Mesenchymal stem cell (in vitro differentiated cells and primary cell): ENCODE data around the gene IFI30.

Source experiments
- DNase-seq: peaks from one replicate; pipeline ENCODE4 v3.0.0-alpha.2; 2013
- H2AFZ ChIP-seq: one replicate; pipeline ENCODE4 v1.6.1; 2013; ENCODE audit warnings: low read depth, mild to moderate bottlenecking, control low read depth, inconsistent platforms, low read length, moderate library complexity
- H2AK5ac ChIP-seq: 2 replicates; pipeline ENCODE4 v1.6.1; 2013; ENCODE audit warnings: low read length, moderate library complexity, mild to moderate bottlenecking, inconsistent platforms; ENCODE audit not compliant: severe bottlenecking
- H2BK120ac ChIP-seq: one replicate; pipeline ENCODE4 v1.6.1; 2013; ENCODE audit warnings: low read depth, mild to moderate bottlenecking, inconsistent platforms, low read length, moderate library complexity
- H2BK12ac ChIP-seq, 2 experiments: one replicate each; pipeline ENCODE4 v1.6.1; 2013; ENCODE audit warnings: inconsistent platforms in 2 of 2, low read length in 2 of 2, mild to moderate bottlenecking in 2 of 2, moderate library complexity in 2 of 2, control low read depth in 1 of 2
- H2BK15ac ChIP-seq: one replicate; pipeline ENCODE4 v1.6.1; 2013; ENCODE audit warnings: mild to moderate bottlenecking, low read depth, inconsistent platforms; ENCODE audit not compliant: poor library complexity, severe bottlenecking
- H2BK5ac ChIP-seq: 2 replicates; pipeline ENCODE4 v1.6.1; 2013; ENCODE audit warnings: low read depth, mild to moderate bottlenecking, low read length, control low read depth, inconsistent platforms; ENCODE audit not compliant: poor library complexity, severe bottlenecking
- H3K14ac ChIP-seq, 2 experiments: one replicate each; pipeline ENCODE4 v1.6.1; 2013; ENCODE audit warnings: inconsistent platforms in 2 of 2, low read length in 2 of 2, control low read depth in 1 of 2, mild to moderate bottlenecking in 1 of 2, moderate library complexity in 1 of 2
- H3K18ac ChIP-seq, 2 experiments: one replicate each; pipeline ENCODE4 v1.6.1; 2013; ENCODE audit warnings: inconsistent platforms in 2 of 2, low read length in 2 of 2, control low read depth in 1 of 2, low read depth in 1 of 2, mild to moderate bottlenecking in 1 of 2
- H3K23ac ChIP-seq, 2 experiments: one replicate each; pipeline ENCODE4 v1.6.1; 2013; ENCODE audit warnings: inconsistent platforms in 2 of 2, low read length in 2 of 2, mild to moderate bottlenecking in 2 of 2, moderate library complexity in 2 of 2, control low read depth in 1 of 2
- H3K27ac ChIP-seq: 2 replicates; pipeline ENCODE4 v1.5.1; 2013; ENCODE audit warnings: mild to moderate bottlenecking, moderate library complexity, low read length, control low read depth, inconsistent platforms; ENCODE audit not compliant: poor library complexity, severe bottlenecking
- H3K27me3 ChIP-seq, 2 experiments: 2 replicates each; pipeline versions ENCODE4 v1.6.1 to v1.7.0; 2013; ENCODE audit warnings: low read length in 2 of 2, mild to moderate bottlenecking in 2 of 2, moderate library complexity in 2 of 2, control low read depth in 1 of 2, inconsistent platforms in 1 of 2; ENCODE audit not compliant: control insufficient read depth in 1 of 2, insufficient read depth in 1 of 2
- H3K36me3 ChIP-seq, 2 experiments: 2 replicates each; pipeline versions ENCODE4 v1.6.1 to v1.7.0; 2013; ENCODE audit warnings: low read length in 2 of 2, control low read depth in 1 of 2, inconsistent platforms in 1 of 2, low read depth in 1 of 2, mild to moderate bottlenecking in 1 of 2; ENCODE audit not compliant: insufficient read depth in 2 of 2, control insufficient read depth in 1 of 2
- H3K4ac ChIP-seq, 2 experiments: one replicate each; pipeline ENCODE4 v1.6.1; 2013; ENCODE audit warnings: inconsistent platforms in 2 of 2, low read length in 2 of 2, mild to moderate bottlenecking in 2 of 2, moderate library complexity in 2 of 2, control low read depth in 1 of 2, low read depth in 1 of 2
- H3K4me1 ChIP-seq: 2 replicates; pipeline ENCODE4 v1.6.1; 2013; ENCODE audit warnings: low read depth, low read length, control low read depth; ENCODE audit not compliant: control insufficient read depth, insufficient read depth
- H3K4me2 ChIP-seq: 2 replicates; pipeline ENCODE4 v1.6.1; 2013; ENCODE audit warnings: low read length, mild to moderate bottlenecking, inconsistent platforms; ENCODE audit not compliant: poor library complexity, severe bottlenecking
- H3K4me3 ChIP-seq, 2 experiments: 2 replicates each; pipeline versions ENCODE4 v1.5.1 to v1.7.0; 2013; ENCODE audit warnings: low read length in 2 of 2, mild to moderate bottlenecking in 2 of 2, control low read depth in 1 of 2, low read depth in 1 of 2; ENCODE audit not compliant: insufficient read depth in 1 of 2
- H3K79me1 ChIP-seq: replicated peaks from 2 replicates; pipeline ENCODE4 v1.6.1; 2013; ENCODE audit warnings: mild to moderate bottlenecking, control low read depth, low read length, inconsistent platforms; ENCODE audit not compliant: poor library complexity, severe bottlenecking
- H3K9ac ChIP-seq: 2 replicates; pipeline ENCODE4 v1.7.0; 2013; ENCODE audit warnings: mild to moderate bottlenecking, low read length, moderate library complexity
- H3K9me3 ChIP-seq: 2 replicates; pipeline ENCODE4 v1.7.0; 2013; ENCODE audit warnings: mild to moderate bottlenecking, low read length; ENCODE audit not compliant: control insufficient read depth
- H4K8ac ChIP-seq: one replicate; pipeline ENCODE4 v1.6.1; 2013; ENCODE audit warnings: inconsistent platforms, mild to moderate bottlenecking, low read length, moderate library complexity
- H4K91ac ChIP-seq: one replicate; pipeline ENCODE4 v1.6.1; 2013; ENCODE audit warnings: mild to moderate bottlenecking, low read length, inconsistent platforms
- WGBS: methylation state at CpG from one replicate; pipeline ENCODE4 v1.1.7; 2013; ENCODE audit warnings: mixed read lengths; 5-methylcytosine and 5-hydroxymethylcytosine counted together

Gene IFI30

GRCh38 chr19:18128805-18129204 lies 44.8 kb upstream of the IFI30 start:
- Histone ChIP-seq H3K18ac (no peak overlapping the region), H3K36me3 (peaks cover 46 to 66% of the 10 kb centered on the region in 2 experiments), H2BK15ac (no peak overlapping the region), H4K8ac (no peak overlapping the region), H3K9me3 (no peaks in the 10 kb centered on the region), H4K91ac (no peak overlapping the region), H3K27me3 (no peaks in the 10 kb centered on the region), H3K4me2 (no peak overlapping the region), H2BK12ac (no peak overlapping the region), H3K23ac (no peak overlapping the region), H2AK5ac (no peak overlapping the region), H3K4ac (no peak overlapping the region), H3K9ac (no peak overlapping the region), H3K27ac (no peak overlapping the region), H3K4me1 (no peaks in the 10 kb centered on the region), H2BK5ac (no peak overlapping the region), H2AFZ (no peak overlapping the region), H3K4me3 (no peak overlapping the region), H3K79me1 (no peaks in the 10 kb centered on the region), H3K14ac (no peak overlapping the region), H2BK120ac (no peak overlapping the region)
- 97% methylated on average over 12 of the region's 12 CpGs for WGBS
- DNase-seq: no peak

DNA sequence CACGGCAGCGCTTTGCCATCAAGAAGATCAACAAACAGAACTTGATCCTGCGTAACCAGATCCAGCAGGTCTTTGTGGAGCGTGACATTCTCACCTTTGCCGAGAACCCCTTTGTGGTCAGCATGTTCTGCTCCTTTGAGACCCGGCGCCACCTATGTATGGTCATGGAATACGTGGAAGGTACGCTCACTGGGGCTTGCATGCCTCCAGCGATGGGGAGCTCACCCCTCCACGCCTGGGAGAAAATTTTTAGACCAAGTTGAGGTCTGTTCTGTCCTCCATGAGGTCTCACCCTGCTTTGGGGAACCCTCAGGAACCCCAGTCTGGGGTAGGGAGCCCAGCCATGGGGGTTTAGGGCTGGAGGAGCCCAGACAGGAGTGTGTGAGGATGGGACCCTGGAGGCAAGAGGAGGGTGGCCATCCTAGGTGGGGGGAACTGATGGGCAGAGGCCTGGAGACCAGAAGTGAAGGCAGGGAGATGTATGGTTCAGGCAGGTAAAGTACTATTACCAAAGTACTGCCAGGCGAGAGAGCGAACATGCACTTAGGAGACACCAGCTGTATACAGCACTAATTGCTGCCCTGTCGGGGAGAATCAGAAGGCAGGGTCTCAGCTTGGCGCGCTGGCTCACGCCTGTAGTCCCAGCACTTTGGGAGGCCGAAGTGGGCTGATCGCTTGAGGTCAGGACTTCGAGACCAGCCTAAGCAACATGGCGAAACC lies 42.9 kb upstream of the IFI30 start:
- H3K14ac ChIP-seq: no peak overlapping the region
- H3K79me1 ChIP-seq: no peaks in the 10 kb centered on the region
- H3K27ac ChIP-seq: no peak overlapping the region
- no peak overlapping the region for H2BK5ac ChIP-seq
- 94% methylated on average over 21 of the region's 21 CpGs for WGBS
- no peak for DNase-seq
- H3K4me2 ChIP-seq: no peak overlapping the region
- H3K23ac ChIP-seq: no peak overlapping the region
- H3K4me1 ChIP-seq: peaks cover 3% of the 10 kb centered on the region
- no peak overlapping the region for H3K9ac ChIP-seq
- H2AFZ ChIP-seq: no peak overlapping the region
- H2BK120ac ChIP-seq: no peak overlapping the region
- no peak overlapping the region for H3K18ac ChIP-seq
- no peak overlapping the region for H4K91ac ChIP-seq
- H3K9me3 ChIP-seq: no peaks in the 10 kb centered on the region
- no peak overlapping the region for H3K4me3 ChIP-seq
- H2BK12ac ChIP-seq: no peak overlapping the region
- no peak overlapping the region for H3K4ac ChIP-seq
- no peak overlapping the region for H2BK15ac ChIP-seq
- no peak overlapping the region for H4K8ac ChIP-seq
- H3K36me3 ChIP-seq: peaks cover 53 to 65% of the 10 kb centered on the region in 2 experiments
- no peak overlapping the region for H2AK5ac ChIP-seq
- H3K27me3 ChIP-seq: no peaks in the 10 kb centered on the region

- Histone ChIP-seq H4K8ac (no peak overlapping the region), H3K4me2 (no peak overlapping the region), H3K4me3 (no peak overlapping the region), H3K14ac (no peak overlapping the region), H3K18ac (no peak overlapping the region), H3K4ac (no peak overlapping the region), H3K27ac (no peak overlapping the region), H3K23ac (no peak overlapping the region), H2BK12ac (no peak overlapping the region), H2AK5ac (no peak overlapping the region), H3K36me3 (peaks cover 60 to 61% of the 10 kb centered on the region in 2 experiments), H2BK120ac (no peak overlapping the region), H3K4me1 (peaks cover 12% of the 10 kb centered on the region), H3K9ac (no peak overlapping the region), H3K79me1 (no peaks in the 10 kb centered on the region), H2BK15ac (no peak overlapping the region), H3K27me3 (no peaks in the 10 kb centered on the region), H3K9me3 (no peaks in the 10 kb centered on the region), H2BK5ac (no peak overlapping the region), H2AFZ (no peak overlapping the region), H4K91ac (no peak overlapping the region)
- DNase-seq: no peak
- WGBS: 83% methylated on average over 31 of the region's 31 CpGs
Observed at GRCh38 chr19:18131841-18132596, 41.6 kb upstream of the IFI30 start.

- H3K4me3 ChIP-seq: peak overlapping the region in 1 of 2 experiments; percentile 9
- H3K18ac ChIP-seq: no peak overlapping the region
- no peak overlapping the region for H2BK120ac ChIP-seq
- no peaks in the 10 kb centered on the region for H3K79me1 ChIP-seq
- DNase-seq: no peak
- H3K9me3 ChIP-seq: no peaks in the 10 kb centered on the region
- no peak overlapping the region for H2BK5ac ChIP-seq
- no peak overlapping the region for H3K14ac ChIP-seq
- H4K8ac ChIP-seq: no peak overlapping the region
- peaks cover 48 to 56% of the 10 kb centered on the region in 2 experiments for H3K36me3 ChIP-seq
- H3K27ac ChIP-seq: no peak overlapping the region
- peaks cover 13% of the 10 kb centered on the region for H3K4me1 ChIP-seq
- no peaks in the 10 kb centered on the region for H3K27me3 ChIP-seq
- H4K91ac ChIP-seq: no peak overlapping the region
- H3K9ac ChIP-seq: no peak overlapping the region
- peak overlapping the region in 1 of 2 experiments; percentile 37 for H3K23ac ChIP-seq
- H3K4me2 ChIP-seq: no peak overlapping the region
- 93% methylated on average over 18 of the region's 18 CpGs for WGBS
- no peak overlapping the region for H2BK12ac ChIP-seq
- H2AFZ ChIP-seq: no peak overlapping the region
- H2AK5ac ChIP-seq: no peak overlapping the region
- H2BK15ac ChIP-seq: no peak overlapping the region
- H3K4ac ChIP-seq: no peak overlapping the region
Observed at GRCh38 chr19:18135712-18136584, 37.7 kb upstream of the IFI30 start.
